Hindlimb muscle (tissue), 1 donor: ENCODE measurements around the gene DST. TPM values are rescaled to one million over a fixed set of nuclear protein-coding genes. Genes with fewer than 3 reads are reported as not detected.
"Not testable (repeated sequence)": the region's sequence is repeated elsewhere in the genome, so short reads cannot be mapped to it uniquely, and the experiment has no call there.

Experiments used
- DNase-seq: peaks from one replicate; pipeline ENCODE4 v3.0.0-alpha.2; 2013
- polyA plus RNA-seq: library from polyadenylated mRNA; unstranded; fragments of 120-200 nt; gene quantifications from one replicate; pipeline ENCODE4 v1.2.1, GENCODE V29; 2013; ENCODE audit not compliant: insufficient read length

Gene DST
- polyA plus RNA-seq, 1 donor, result 174 TPM

GRCh38 chr6:56661338-56661737, 18.6 kb upstream of the DST start:
- DNase-seq, result not testable (repeated sequence)

- no peak for DNase-seq
Measured at GRCh38 chr6:56660381-56660730, 17.7 kb upstream of the DST start.

- no peak for DNase-seq
Measured at GRCh38 chr6:56659721-56660380, 17.2 kb upstream of the DST start.

GRCh38 chr6:56658326-56658725, 15.6 kb upstream of the DST start:
- no peak for DNase-seq

- DNase-seq, result no peak
Measured at GRCh38 chr6:56657354-56657753, 14.7 kb upstream of the DST start.

- DNase-seq, result no peak
Measured at GRCh38 chr6:56656466-56656865, 13.8 kb upstream of the DST start.

- DNase-seq, result no peak
Measured at GRCh38 chr6:56655996-56656395, 13.3 kb upstream of the DST start.

GRCh38 chr6:56655249-56655648, 12.6 kb upstream of the DST start:
- no peak for DNase-seq

GRCh38 chr6:56652994-56653393, 10.3 kb upstream of the DST start:
- no peak for DNase-seq

- DNase-seq, result no peak
Measured at GRCh38 chr6:56652231-56652630, 9.5 kb upstream of the DST start.

GRCh38 chr6:56650191-56650590, 7.5 kb upstream of the DST start:
- no peak for DNase-seq

- no peak for DNase-seq
Measured at GRCh38 chr6:56649782-56650181, 7.1 kb upstream of the DST start.

GRCh38 chr6:56649053-56649769, 6.5 kb upstream of the DST start:
- no peak for DNase-seq

GRCh38 chr6:56647172-56647762, 4.6 kb upstream of the DST start:
- peak; percentile 36 for DNase-seq

GRCh38 chr6:56644366-56644765, 1.7 kb upstream of the DST start:
- no peak for DNase-seq

- DNase-seq, result no peak
Measured at GRCh38 chr6:56643379-56644089, 845 bp upstream of the DST start.

- no peak for DNase-seq
Measured at GRCh38 chr6:56640374-56640773, 2.3 kb downstream of the DST start.

GRCh38 chr6:56638760-56639159, 3.9 kb downstream of the DST start:
- no peak for DNase-seq

GRCh38 chr6:56637640-56638039, 5.0 kb downstream of the DST start:
- DNase-seq, result peak; percentile 64

GRCh38 chr6:56628105-56628504, 14.6 kb downstream of the DST start:
- DNase-seq, result no peak

GRCh38 chr6:56625356-56625755, 17.3 kb downstream of the DST start:
- DNase-seq, result no peak

- DNase-seq, result no peak
Measured at GRCh38 chr6:56624728-56625069, 18.0 kb downstream of the DST start.

- DNase-seq, result no peak
Measured at GRCh38 chr6:56624046-56624727, 18.5 kb downstream of the DST start.
